IMR-90 (cell line): ENCODE measurements around the gene NSUN6. TPM values are rescaled to one million over a fixed set of nuclear protein-coding genes. Genes with fewer than 3 reads are reported as not detected.

Experiments
- ATAC-seq: fragments of 200-7000 bp; cut with Tn5 transposase; 2 replicates; pipeline ENCODE4 v1.9.1; 2020; ENCODE audit warnings: low read depth, mild to moderate bottlenecking, moderate library complexity
- BruUV-seq: library from RNA; stranded (reverse); fragments of 400-500 nt; replicated peaks from 2 replicates; lab custom pipeline; 2021; lab: Mats Ljungman, UMichigan
- CTCF ChIA-PET: fragments of 300-600 bp; formaldehyde crosslinking; extraction: SDS; loops from one replicate; lab custom pipeline; 2021; ENCODE audit warnings: antibody characterized with exemption; lab: Yijun Ruan, JAX
- POLR2A ChIA-PET: fragments of 300-600 bp; sonication (Branson Sonifier 250); formaldehyde crosslinking; loops from one replicate; lab custom pipeline; 2022; ENCODE audit warnings: antibody characterized with exemption; ENCODE audit not compliant: unreplicated experiment; lab: Charles Lee
- DNase-seq: peaks from one replicate; pipeline ENCODE4 v3.0.0; 2013
- H2AFZ ChIP-seq: replicated peaks from 2 replicates; pipeline ENCODE3; 2013; ENCODE audit warnings: low read length, mild to moderate bottlenecking; ENCODE audit not compliant: poor library complexity
- H2AK5ac ChIP-seq: 2 replicates; pipeline ENCODE4 v1.6.1; 2013; ENCODE audit warnings: low read depth, low read length, inconsistent platforms
- H2AK9ac ChIP-seq: replicated peaks from 2 replicates; pipeline ENCODE3; 2013; ENCODE audit warnings: mild to moderate bottlenecking, low read depth, low read length, moderate library complexity; ENCODE audit not compliant: poor library complexity
- H2BK120ac ChIP-seq: 2 replicates; pipeline ENCODE4 v1.6.1; 2013; ENCODE audit warnings: low read depth, low read length, inconsistent platforms
- H2BK15ac ChIP-seq: 3 replicates; pipeline ENCODE4 v1.6.1; 2013; ENCODE audit warnings: low read depth, low read length, inconsistent platforms
- H2BK20ac ChIP-seq: 2 replicates; pipeline ENCODE4 v1.6.1; 2013; ENCODE audit warnings: low read depth, mild to moderate bottlenecking, inconsistent platforms, low read length, moderate library complexity
- H2BK5ac ChIP-seq: 2 replicates; pipeline ENCODE4 v1.6.1; 2013; ENCODE audit warnings: mild to moderate bottlenecking, low read depth, low read length, inconsistent platforms; ENCODE audit not compliant: poor library complexity, severe bottlenecking
- H3K14ac ChIP-seq: replicated peaks from 2 replicates; pipeline ENCODE4 v1.6.1; 2013; ENCODE audit warnings: low read depth, low read length, inconsistent platforms
- H3K18ac ChIP-seq: 2 replicates; pipeline ENCODE4 v1.6.1; 2013; ENCODE audit warnings: low read depth, low read length, control low read depth
- H3K23ac ChIP-seq: 2 replicates; pipeline ENCODE4 v1.6.1; 2013; ENCODE audit warnings: low read depth, low read length, inconsistent platforms
- H3K27ac ChIP-seq: 2 replicates; pipeline ENCODE4 v1.5.1; 2013; ENCODE audit warnings: mild to moderate bottlenecking, control low read depth, low read length; ENCODE audit not compliant: insufficient read depth
- H3K27me3 ChIP-seq: 2 replicates; pipeline ENCODE4 v1.6.1; 2013; ENCODE audit warnings: low read length; ENCODE audit not compliant: control insufficient read depth, insufficient read depth
- H3K36me3 ChIP-seq: 2 replicates; pipeline ENCODE4 v1.6.1; 2013; ENCODE audit warnings: low read length, mixed read lengths; ENCODE audit not compliant: control insufficient read depth, insufficient read depth
- H3K4ac ChIP-seq: 2 replicates; pipeline ENCODE4 v1.6.1; 2013; ENCODE audit warnings: low read depth, low read length, inconsistent platforms
- H3K4me1 ChIP-seq: 2 replicates; pipeline ENCODE4 v1.6.1; 2013; ENCODE audit warnings: low read length, mixed read lengths; ENCODE audit not compliant: control insufficient read depth, insufficient read depth
- H3K4me2 ChIP-seq: 2 replicates; pipeline ENCODE4 v1.6.1; 2013; ENCODE audit warnings: low read depth, mild to moderate bottlenecking, control low read depth, low read length, moderate library complexity
- H3K4me3 ChIP-seq: 2 replicates; pipeline ENCODE4 v1.5.1; 2013; ENCODE audit warnings: low read depth, mild to moderate bottlenecking, control low read depth, low read length, moderate library complexity; ENCODE audit not compliant: insufficient read depth
- H3K56ac ChIP-seq: 2 replicates; pipeline ENCODE4 v1.6.1; 2013; ENCODE audit warnings: low read length, inconsistent platforms; ENCODE audit not compliant: insufficient read depth; ENCODE audit errors: extremely low read depth
- H3K79me1 ChIP-seq, 2 experiments: 2 replicates each; pipeline ENCODE4 v1.6.1; 2013; ENCODE audit warnings: low read length in 2 of 2, inconsistent platforms in 1 of 2, low read depth in 1 of 2
- H3K9ac ChIP-seq: 2 replicates; pipeline ENCODE4 v1.6.1; 2013; ENCODE audit warnings: low read depth, low read length, control low read depth
- H3K9me1 ChIP-seq: 2 replicates; pipeline ENCODE4 v1.6.1; 2013; ENCODE audit warnings: low read length, inconsistent platforms; ENCODE audit not compliant: insufficient read depth
- H3K9me3 ChIP-seq: 2 replicates; pipeline ENCODE4 v1.6.1; 2013; ENCODE audit warnings: low read length; ENCODE audit not compliant: control insufficient read depth, insufficient read depth
- H4K20me1 ChIP-seq: 2 replicates; pipeline ENCODE4 v1.6.1; 2013; ENCODE audit warnings: low read length, inconsistent platforms; ENCODE audit not compliant: insufficient read depth
- H4K5ac ChIP-seq: 2 replicates; pipeline ENCODE4 v1.6.1; 2013; ENCODE audit warnings: mild to moderate bottlenecking, low read depth, low read length, control low read depth
- H4K8ac ChIP-seq, 2 experiments: 2 replicates each; pipeline ENCODE4 v1.6.1; 2013; ENCODE audit warnings: low read depth in 2 of 2, low read length in 2 of 2, control low read depth in 1 of 2, inconsistent platforms in 1 of 2
- H4K91ac ChIP-seq: 2 replicates; pipeline ENCODE4 v1.6.1; 2013; ENCODE audit warnings: low read depth, low read length, inconsistent platforms; ENCODE audit not compliant: insufficient read depth
- BHLHE40 ChIP-seq: fragments of 150-350 bp; IDR thresholded peaks from 2 replicates; pipeline ENCODE4 v1.6.1; 2016; ENCODE audit warnings: mild to moderate bottlenecking, low read depth, low read length
- CEBPB ChIP-seq: IDR thresholded peaks from 2 replicates; pipeline ENCODE4 v1.6.1; 2012; ENCODE audit warnings: low read depth, low read length, improper control_type of control experiment
- MXI1 ChIP-seq: IDR thresholded peaks from 2 replicates; pipeline ENCODE4 v1.6.1; 2012; ENCODE audit warnings: low read depth, mild to moderate bottlenecking, low read length, moderate library complexity, borderline replicate concordance
- NFE2L2 ChIP-seq: fragments of 150-350 bp; IDR thresholded peaks from 2 replicates; pipeline ENCODE4 v1.6.1; 2016; ENCODE audit warnings: low read depth, mild to moderate bottlenecking, low read length
- RAD21 ChIP-seq: IDR thresholded peaks from 2 replicates; pipeline ENCODE4 v1.6.1; 2012; ENCODE audit warnings: low read length, improper control_type of control experiment
- RCOR1 ChIP-seq: IDR thresholded peaks from 2 replicates; pipeline ENCODE4 v1.6.1; 2012; ENCODE audit warnings: mild to moderate bottlenecking, low read length, improper control_type of control experiment; ENCODE audit not compliant: insufficient replicate concordance
- SMC3 ChIP-seq: fragments of 150-350 bp; IDR thresholded peaks from 2 replicates; pipeline ENCODE4 v1.6.1; 2016; ENCODE audit warnings: low read depth, mild to moderate bottlenecking, antibody characterized with exemption, low read length, moderate library complexity
- WGBS, 2 experiments: methylation state at CpG; one replicate each; pipeline versions ENCODE4 v1.1.5 to v1.1.7; 2013; ENCODE audit warnings: missing lambda C conversion rate in 2 of 2; ENCODE audit not compliant: insufficient read length in 1 of 2; ENCODE audit errors: extremely low coverage in 2 of 2; 5-methylcytosine and 5-hydroxymethylcytosine counted together
- dilution Hi-C: fragments of 300-500 bp; cut with HindIII; formaldehyde crosslinking; loops from one replicate; pipeline ENCODE4 v1.14.3; 2018; ENCODE audit warnings: low sequenced_read_pairs; ENCODE audit not compliant: unreplicated experiment
- in situ Hi-C: fragments of 300-500 bp; cut with MboI; formaldehyde crosslinking; loops from 3 replicates; pipeline ENCODE4 v1.14.3; 2019; ENCODE audit warnings: low sequenced_read_pairs, inconsistent platforms, mixed read lengths
- intact Hi-C: fragments of 100-400 bp; cut with micrococcal nuclease; formaldehyde crosslinking; loops from 2 replicates; pipeline ENCODE4 v1.10.0; 2022
- polyA plus RNA-seq, 3 experiments: library from polyadenylated mRNA; depleted of rRNA; stranded (reverse); fragments of >200 nt; gene quantifications; 2 replicates each; pipeline ENCODE4 v1.2.3, GENCODE V29; 2012; ENCODE audit warnings: low replicate concordance in 1 of 3
- total RNA-seq: library from RNA; depleted of rRNA; stranded (reverse); fragments of >200 nt; gene quantifications from 2 replicates; pipeline ENCODE4 v1.2.3, GENCODE V29; 2012
- TF ChIP-seq, protein P1 (sequence below): conservative IDR thresholded peaks from 2 replicates; pipeline ENCODE4 v1.5.1; 2012; ENCODE audit warnings: mild to moderate bottlenecking, low read depth, low read length, improper control_type of control experiment
- TF ChIP-seq, protein P2 (sequence below): fragments of 150-350 bp; IDR thresholded peaks from 2 replicates; pipeline ENCODE4 v1.6.1; 2016; ENCODE audit warnings: low read depth, mild to moderate bottlenecking, low read length, moderate library complexity, borderline replicate concordance
- TF ChIP-seq, protein P3 (sequence below): fragments of 150-350 bp; IDR thresholded peaks from 2 replicates; pipeline ENCODE4 v1.6.1; 2017; ENCODE audit warnings: mild to moderate bottlenecking, antibody characterized with exemption, low read length, low read depth

Gene NSUN6
- total and polyA plus RNA-seq, 2 of the 4 experiments (the other 2 are of a cell fraction): 4.6 to 11.5 TPM

DNA sequence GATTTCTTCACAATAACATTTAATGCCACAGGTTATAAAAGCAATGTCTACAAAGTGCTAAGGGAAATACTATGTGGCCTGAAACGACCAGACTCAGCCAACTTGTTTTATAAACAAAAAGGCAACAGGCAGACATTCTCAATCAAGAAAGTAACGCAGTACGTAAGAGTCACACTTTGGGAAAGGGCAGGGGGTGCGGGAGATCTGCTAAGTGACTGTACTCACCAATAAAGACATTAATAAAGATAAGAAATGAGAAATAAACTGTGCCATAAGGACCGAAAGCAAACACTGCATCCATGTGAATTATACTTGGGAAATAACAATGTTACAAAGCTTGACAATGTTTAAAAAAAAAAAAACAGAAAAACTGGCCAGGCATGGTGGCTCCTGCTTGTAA is 25.5 kb downstream of the NSUN6 start:
- intact Hi-C loops (no loop called here), dilution Hi-C loops (no loop called here), in situ Hi-C loops (no loop called here)
- Histone ChIP-seq H2AFZ (no peak overlapping the region), H3K27me3 (no peaks in the 10 kb centered on the region), H3K4me2 (peak overlapping the region; percentile 79), H3K9me3 (no peaks in the 10 kb centered on the region), H2BK20ac (no peak overlapping the region), H3K9me1 (peaks cover 6% of the 10 kb centered on the region; the same call in 1 of the 2 replicates), H4K20me1 (no peaks in the 10 kb centered on the region), H3K14ac (no peak overlapping the region), H3K9ac (no peak overlapping the region), H3K4ac (no peak overlapping the region), H3K36me3 (peaks cover 3% of the 10 kb centered on the region; the same call in 1 of the 2 replicates), H2AK9ac (no peak overlapping the region), H3K18ac (no peak overlapping the region), H4K8ac (0 out of 4 replicates have a peak overlapping the region, but pooled peaks of 1 of the 2 experiments have one; percentile 1), H3K4me1 (peaks cover 1% of the 10 kb centered on the region; the same call in 1 of the 2 replicates), H3K23ac (no peak overlapping the region), H2BK120ac (no peak overlapping the region), H2AK5ac (no peak overlapping the region), H3K27ac (peak overlapping the region; percentile 15; the same call in 1 of the 2 replicates), H2BK15ac (no peak overlapping the region), H4K91ac (no peak overlapping the region), H3K79me1 (peaks cover 0 to 3% of the 10 kb centered on the region in 2 experiments; a peak in 1 of 4 replicates), H2BK5ac (peak overlapping the region; percentile 28), H3K4me3 (no peak overlapping the region), H3K56ac (no peak overlapping the region), H4K5ac (no peak overlapping the region; the same call in 1 of the 2 replicates)
- TF ChIP-seq BHLHE40 (no peak), NFE2L2 (no peak), SMC3 (no peak), RCOR1 (no peak), RAD21 (no peak), CEBPB (no peak), MXI1 (no peak)
- TF ChIP-seq, protein P1, sequence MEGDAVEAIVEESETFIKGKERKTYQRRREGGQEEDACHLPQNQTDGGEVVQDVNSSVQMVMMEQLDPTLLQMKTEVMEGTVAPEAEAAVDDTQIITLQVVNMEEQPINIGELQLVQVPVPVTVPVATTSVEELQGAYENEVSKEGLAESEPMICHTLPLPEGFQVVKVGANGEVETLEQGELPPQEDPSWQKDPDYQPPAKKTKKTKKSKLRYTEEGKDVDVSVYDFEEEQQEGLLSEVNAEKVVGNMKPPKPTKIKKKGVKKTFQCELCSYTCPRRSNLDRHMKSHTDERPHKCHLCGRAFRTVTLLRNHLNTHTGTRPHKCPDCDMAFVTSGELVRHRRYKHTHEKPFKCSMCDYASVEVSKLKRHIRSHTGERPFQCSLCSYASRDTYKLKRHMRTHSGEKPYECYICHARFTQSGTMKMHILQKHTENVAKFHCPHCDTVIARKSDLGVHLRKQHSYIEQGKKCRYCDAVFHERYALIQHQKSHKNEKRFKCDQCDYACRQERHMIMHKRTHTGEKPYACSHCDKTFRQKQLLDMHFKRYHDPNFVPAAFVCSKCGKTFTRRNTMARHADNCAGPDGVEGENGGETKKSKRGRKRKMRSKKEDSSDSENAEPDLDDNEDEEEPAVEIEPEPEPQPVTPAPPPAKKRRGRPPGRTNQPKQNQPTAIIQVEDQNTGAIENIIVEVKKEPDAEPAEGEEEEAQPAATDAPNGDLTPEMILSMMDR: no peak
- TF ChIP-seq, protein P2, sequence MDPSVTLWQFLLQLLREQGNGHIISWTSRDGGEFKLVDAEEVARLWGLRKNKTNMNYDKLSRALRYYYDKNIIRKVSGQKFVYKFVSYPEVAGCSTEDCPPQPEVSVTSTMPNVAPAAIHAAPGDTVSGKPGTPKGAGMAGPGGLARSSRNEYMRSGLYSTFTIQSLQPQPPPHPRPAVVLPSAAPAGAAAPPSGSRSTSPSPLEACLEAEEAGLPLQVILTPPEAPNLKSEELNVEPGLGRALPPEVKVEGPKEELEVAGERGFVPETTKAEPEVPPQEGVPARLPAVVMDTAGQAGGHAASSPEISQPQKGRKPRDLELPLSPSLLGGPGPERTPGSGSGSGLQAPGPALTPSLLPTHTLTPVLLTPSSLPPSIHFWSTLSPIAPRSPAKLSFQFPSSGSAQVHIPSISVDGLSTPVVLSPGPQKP: no peak
- TF ChIP-seq, protein P3, sequence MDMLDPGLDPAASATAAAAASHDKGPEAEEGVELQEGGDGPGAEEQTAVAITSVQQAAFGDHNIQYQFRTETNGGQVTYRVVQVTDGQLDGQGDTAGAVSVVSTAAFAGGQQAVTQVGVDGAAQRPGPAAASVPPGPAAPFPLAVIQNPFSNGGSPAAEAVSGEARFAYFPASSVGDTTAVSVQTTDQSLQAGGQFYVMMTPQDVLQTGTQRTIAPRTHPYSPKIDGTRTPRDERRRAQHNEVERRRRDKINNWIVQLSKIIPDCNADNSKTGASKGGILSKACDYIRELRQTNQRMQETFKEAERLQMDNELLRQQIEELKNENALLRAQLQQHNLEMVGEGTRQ: no peak
- ATAC-seq (peak; percentile 28; the same call in 1 of the 2 replicates), DNase-seq (peak; percentile 26)
- no TSS peak for BruUV-seq
- WGBS, 2 experiments: no CpG with 5 or more reads among the region's 5 CpGs
- ChIA-PET POLR2A (no interaction called here), CTCF (interaction anchor here (0.6 kb wide), 1 partner anchor 22 kb away, joined by 3 read pairs; no protein-coding TSS in a partner anchor)
